SK-N-SH (cell line): ENCODE measurements around the gene TXNDC12.
"Not testable (repeated sequence)": the region's sequence is repeated elsewhere in the genome, so short reads cannot be mapped to it uniquely, and the experiment has no call there.

Source experiments
- EP300 ChIP-seq, 2 experiments: IDR thresholded peaks; 2 replicates each; pipeline versions ENCODE4 v1.4.0 to v1.6.1; 2012; ENCODE audit warnings: borderline replicate concordance in 1 of 2, low read depth in 1 of 2, low read length in 1 of 2
- FOSL2 ChIP-seq: IDR thresholded peaks from 2 replicates; pipeline ENCODE4 v1.4.0; 2012; ENCODE audit warnings: low read depth, mild to moderate bottlenecking, moderate library complexity, borderline replicate concordance
- TF ChIP-seq, protein P1 (sequence below): fragments of 200-600 bp; sonication (generic); IDR thresholded peaks from 2 replicates; pipeline ENCODE4 v1.6.1; 2017; ENCODE audit warnings: antibody characterized with exemption, mild to moderate bottlenecking, moderate library complexity

DNA sequence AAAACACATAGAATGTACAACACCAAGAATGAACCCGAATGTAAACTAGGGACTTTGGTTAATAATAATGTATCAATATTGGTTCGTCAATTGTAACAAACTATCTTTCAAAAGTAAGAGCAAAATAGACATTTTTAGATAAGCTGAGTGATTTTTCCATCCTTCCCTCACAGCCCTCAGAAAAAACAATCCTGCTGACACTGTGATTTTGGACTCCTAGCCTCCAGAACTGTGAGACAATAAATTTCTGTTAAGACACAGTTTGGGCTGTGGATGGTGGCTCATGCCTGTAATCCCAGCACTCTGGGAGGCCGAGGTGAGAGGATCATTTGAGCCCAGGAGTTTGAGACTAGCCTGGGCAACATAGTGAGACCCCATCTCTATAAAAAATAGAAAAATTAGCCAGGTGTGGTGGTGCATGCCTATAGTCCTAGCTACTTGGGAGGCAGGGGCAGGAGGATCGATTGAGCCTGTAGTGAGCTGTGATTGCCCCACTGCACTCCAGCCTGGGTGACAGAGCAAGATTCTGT lies 9.3 kb downstream of the TXNDC12 start:
- not testable (repeated sequence) for TF ChIP-seq FOSL2; EP300 (IDR thresholded peaks at IDR 0.05; ENCODE audit: borderline replicate concordance in 1 of 2, low read depth in 1 of 2, low read length in 1 of 2)
- TF ChIP-seq, protein P1, sequence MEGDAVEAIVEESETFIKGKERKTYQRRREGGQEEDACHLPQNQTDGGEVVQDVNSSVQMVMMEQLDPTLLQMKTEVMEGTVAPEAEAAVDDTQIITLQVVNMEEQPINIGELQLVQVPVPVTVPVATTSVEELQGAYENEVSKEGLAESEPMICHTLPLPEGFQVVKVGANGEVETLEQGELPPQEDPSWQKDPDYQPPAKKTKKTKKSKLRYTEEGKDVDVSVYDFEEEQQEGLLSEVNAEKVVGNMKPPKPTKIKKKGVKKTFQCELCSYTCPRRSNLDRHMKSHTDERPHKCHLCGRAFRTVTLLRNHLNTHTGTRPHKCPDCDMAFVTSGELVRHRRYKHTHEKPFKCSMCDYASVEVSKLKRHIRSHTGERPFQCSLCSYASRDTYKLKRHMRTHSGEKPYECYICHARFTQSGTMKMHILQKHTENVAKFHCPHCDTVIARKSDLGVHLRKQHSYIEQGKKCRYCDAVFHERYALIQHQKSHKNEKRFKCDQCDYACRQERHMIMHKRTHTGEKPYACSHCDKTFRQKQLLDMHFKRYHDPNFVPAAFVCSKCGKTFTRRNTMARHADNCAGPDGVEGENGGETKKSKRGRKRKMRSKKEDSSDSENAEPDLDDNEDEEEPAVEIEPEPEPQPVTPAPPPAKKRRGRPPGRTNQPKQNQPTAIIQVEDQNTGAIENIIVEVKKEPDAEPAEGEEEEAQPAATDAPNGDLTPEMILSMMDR, result not testable (repeated sequence)
